ENCODE measurements around the gene EMSY. TPM values are rescaled to one million over a fixed set of nuclear protein-coding genes. Genes with fewer than 3 reads are reported as not detected.

Gene EMSY
- total RNA-seq, 1 experiment from 2014 or later, result 4.0 TPM

GRCh38 chr11:76444065-76444383, 794 bp upstream of the EMSY start:
- no peak for DNase-seq
- H3K27me3 ChIP-seq, result no peaks in the 10 kb centered on the region
- H3K36me3 ChIP-seq, result peaks cover 8% of the 10 kb centered on the region
- H3K9me3 ChIP-seq, result no peaks in the 10 kb centered on the region
- H3K4me3 ChIP-seq, result peak overlapping the region; percentile 98

- H3K36me3 ChIP-seq, result peaks cover 16% of the 10 kb centered on the region
- H3K27me3 ChIP-seq, result no peaks in the 10 kb centered on the region
- H3K9me3 ChIP-seq, result no peaks in the 10 kb centered on the region
- peak; percentile 86 for DNase-seq
- H3K4me3 ChIP-seq, result peak overlapping the region; percentile 98
Observed at GRCh38 chr11:76445121-76446084, 585 bp downstream of the EMSY start.

GRCh38 chr11:76448506-76448905, 3.7 kb downstream of the EMSY start:
- no peaks in the 10 kb centered on the region for H3K9me3 ChIP-seq
- H3K27me3 ChIP-seq, result no peaks in the 10 kb centered on the region
- H3K4me3 ChIP-seq, result no peak overlapping the region
- peaks cover 27% of the 10 kb centered on the region for H3K36me3 ChIP-seq
- no peak for DNase-seq

GRCh38 chr11:76453248-76453647, 8.4 kb downstream of the EMSY start:
- Histone ChIP-seq H3K9me3 (no peaks in the 10 kb centered on the region), H3K4me3 (no peak overlapping the region), H3K27me3 (no peaks in the 10 kb centered on the region), H3K36me3 (peaks cover 36% of the 10 kb centered on the region)
- DNase-seq, result no peak

- no peak for DNase-seq
- no peaks in the 10 kb centered on the region for H3K9me3 ChIP-seq
- peaks cover 41% of the 10 kb centered on the region for H3K36me3 ChIP-seq
- H3K4me3 ChIP-seq, result no peak overlapping the region
- H3K27me3 ChIP-seq, result no peaks in the 10 kb centered on the region
Observed at GRCh38 chr11:76455331-76455730, 10.5 kb downstream of the EMSY start.

GRCh38 chr11:76455931-76456330, 11.1 kb downstream of the EMSY start:
- Histone ChIP-seq H3K36me3 (peaks cover 41% of the 10 kb centered on the region), H3K27me3 (no peaks in the 10 kb centered on the region), H3K9me3 (no peaks in the 10 kb centered on the region), H3K4me3 (no peak overlapping the region)
- DNase-seq, result no peak

GRCh38 chr11:76456571-76456970, 11.8 kb downstream of the EMSY start:
- Histone ChIP-seq H3K27me3 (no peaks in the 10 kb centered on the region), H3K9me3 (no peaks in the 10 kb centered on the region), H3K36me3 (peaks cover 41% of the 10 kb centered on the region), H3K4me3 (no peak overlapping the region)
- no peak for DNase-seq

- no peaks in the 10 kb centered on the region for H3K9me3 ChIP-seq
- no peaks in the 10 kb centered on the region for H3K27me3 ChIP-seq
- no peak overlapping the region for H3K4me3 ChIP-seq
- DNase-seq, result no peak
- peaks cover 33% of the 10 kb centered on the region for H3K36me3 ChIP-seq
Observed at GRCh38 chr11:76459299-76459698, 14.5 kb downstream of the EMSY start.

- Histone ChIP-seq H3K9me3 (no peaks in the 10 kb centered on the region), H3K4me3 (no peak overlapping the region), H3K36me3 (peaks cover 39% of the 10 kb centered on the region), H3K27me3 (no peaks in the 10 kb centered on the region)
- no peak for DNase-seq
Observed at GRCh38 chr11:76459846-76460245, 15.0 kb downstream of the EMSY start.

- Histone ChIP-seq H3K27me3 (no peaks in the 10 kb centered on the region), H3K9me3 (no peaks in the 10 kb centered on the region), H3K4me3 (no peak overlapping the region), H3K36me3 (peaks cover 37% of the 10 kb centered on the region)
- DNase-seq, result no peak
Observed at GRCh38 chr11:76462317-76462716, 17.5 kb downstream of the EMSY start.

- Histone ChIP-seq H3K36me3 (peaks cover 24% of the 10 kb centered on the region), H3K27me3 (no peaks in the 10 kb centered on the region), H3K9me3 (no peaks in the 10 kb centered on the region), H3K4me3 (no peak overlapping the region)
- DNase-seq, result no peak
Observed at GRCh38 chr11:76465701-76466100, 20.9 kb downstream of the EMSY start.

- Histone ChIP-seq H3K9me3 (no peaks in the 10 kb centered on the region), H3K27me3 (no peaks in the 10 kb centered on the region), H3K4me3 (no peak overlapping the region), H3K36me3 (peaks cover 30% of the 10 kb centered on the region)
- no peak for DNase-seq
Observed at GRCh38 chr11:76466666-76467065, 21.8 kb downstream of the EMSY start.

- H3K36me3 ChIP-seq, result peaks cover 34% of the 10 kb centered on the region
- H3K27me3 ChIP-seq, result no peaks in the 10 kb centered on the region
- H3K4me3 ChIP-seq, result no peak overlapping the region
- no peak for DNase-seq
- no peaks in the 10 kb centered on the region for H3K9me3 ChIP-seq
Observed at GRCh38 chr11:76469141-76469540, 24.3 kb downstream of the EMSY start.

GRCh38 chr11:76471382-76471781, 26.6 kb downstream of the EMSY start:
- DNase-seq, result no peak
- no peak overlapping the region for H3K4me3 ChIP-seq
- H3K36me3 ChIP-seq, result peaks cover 39% of the 10 kb centered on the region
- no peaks in the 10 kb centered on the region for H3K9me3 ChIP-seq
- no peaks in the 10 kb centered on the region for H3K27me3 ChIP-seq

- Histone ChIP-seq H3K4me3 (no peak overlapping the region), H3K27me3 (no peaks in the 10 kb centered on the region), H3K36me3 (peaks cover 42% of the 10 kb centered on the region), H3K9me3 (peaks cover 10% of the 10 kb centered on the region)
- no peak for DNase-seq
Observed at GRCh38 chr11:76480241-76480640, 35.4 kb downstream of the EMSY start.

- Histone ChIP-seq H3K36me3 (peaks cover 6% of the 10 kb centered on the region), H3K4me3 (no peak overlapping the region), H3K9me3 (peaks cover 3% of the 10 kb centered on the region; the same call in 1 of the 2 replicates), H3K27me3 (no peaks in the 10 kb centered on the region)
- DNase-seq, result no peak
Observed at GRCh38 chr11:76491644-76492043, 46.8 kb downstream of the EMSY start.

- H3K36me3 ChIP-seq, result peaks cover 9% of the 10 kb centered on the region
- H3K27me3 ChIP-seq, result no peaks in the 10 kb centered on the region
- no peak overlapping the region for H3K4me3 ChIP-seq
- DNase-seq, result no peak
- peaks cover 3% of the 10 kb centered on the region; the same call in 1 of the 2 replicates for H3K9me3 ChIP-seq
Observed at GRCh38 chr11:76493040-76493439, 48.2 kb downstream of the EMSY start.
